DMS153 (cell line): Measurements from ENCODE around the gene SLMAP.

Experiments
- DNase-seq: peaks from one replicate; lab custom pipeline; 2025; lab: John Stamatoyannopoulos, UW

Gene SLMAP

DNA sequence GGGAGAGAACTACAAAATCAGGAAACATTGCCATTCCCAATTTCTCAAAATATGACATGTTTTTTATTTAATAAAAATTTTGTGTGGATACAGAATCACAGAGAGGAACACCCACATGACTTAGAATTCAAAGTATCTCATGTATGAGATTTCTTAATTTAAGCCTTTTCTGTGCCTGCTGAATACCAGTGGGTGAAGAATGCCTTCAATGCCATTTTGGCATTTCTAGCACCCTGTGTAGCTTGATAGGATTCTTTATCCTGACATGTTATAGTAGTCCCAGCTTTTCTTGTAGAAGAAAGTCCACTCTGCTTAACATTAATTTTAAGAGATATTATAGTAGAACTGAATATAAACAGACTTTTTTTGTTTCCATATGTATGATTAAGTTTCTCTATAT is 3.1 kb upstream of the SLMAP start:
- no peak for DNase-seq

DNA sequence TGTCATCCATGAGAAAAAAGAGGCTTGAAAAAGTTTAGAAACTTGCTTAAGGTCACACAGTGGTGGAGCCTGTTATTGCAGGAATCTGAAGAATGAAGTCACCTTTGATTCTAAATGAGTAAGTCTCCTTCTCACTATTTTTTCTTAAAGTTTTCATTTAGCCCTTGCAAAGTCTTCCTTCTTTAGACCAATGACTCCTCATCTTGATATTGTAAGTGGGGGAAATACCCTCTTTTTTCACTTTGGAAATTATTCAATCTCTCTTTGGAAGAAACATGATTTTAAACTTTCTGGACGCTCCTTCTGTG is 787 bp upstream of the SLMAP start:
- no peak for DNase-seq

DNA sequence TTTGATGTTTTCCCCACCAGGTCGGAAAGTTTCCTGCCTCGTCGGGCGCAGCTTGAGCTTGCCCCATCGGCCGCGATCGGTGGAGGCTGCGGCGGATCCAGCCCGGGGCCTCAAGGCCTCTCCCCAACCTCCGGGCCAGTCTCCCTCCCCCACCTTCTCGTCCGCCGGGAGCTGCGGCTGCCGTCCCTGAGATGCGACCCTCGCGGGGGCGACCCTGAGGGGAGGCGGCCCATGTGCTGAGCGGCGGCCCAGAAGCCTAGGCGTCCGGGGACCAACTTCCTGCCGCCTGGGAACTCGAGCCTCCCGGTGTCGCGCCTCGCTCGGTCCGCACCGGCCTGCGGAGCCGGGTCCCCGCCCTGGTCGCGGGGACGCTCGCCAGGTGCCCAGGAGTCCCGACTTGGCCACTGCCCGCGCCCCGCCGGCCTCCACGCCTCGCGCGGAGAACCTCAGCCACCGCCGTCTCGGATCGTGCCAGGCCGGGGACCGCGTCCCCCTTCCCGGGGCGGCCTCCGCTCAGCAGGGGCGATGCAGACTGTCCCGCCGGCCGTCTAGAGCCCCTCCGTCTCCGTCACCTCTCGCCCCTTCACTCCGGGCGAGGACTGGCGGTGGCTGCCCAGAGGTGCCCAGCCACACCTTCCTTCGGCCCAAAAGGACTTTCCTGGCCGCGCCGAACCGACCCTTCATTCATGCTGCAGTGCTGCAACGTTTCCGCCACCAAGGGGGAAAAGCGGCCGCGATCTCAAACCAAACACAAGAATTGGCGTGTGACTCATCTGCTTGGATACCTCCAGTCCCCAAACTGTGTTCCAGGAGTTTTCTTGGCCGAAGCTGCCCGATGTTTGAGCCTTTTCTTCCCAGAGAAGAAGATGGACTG is 656 bp downstream of the SLMAP start:
- DNase-seq = no peak

DNA sequence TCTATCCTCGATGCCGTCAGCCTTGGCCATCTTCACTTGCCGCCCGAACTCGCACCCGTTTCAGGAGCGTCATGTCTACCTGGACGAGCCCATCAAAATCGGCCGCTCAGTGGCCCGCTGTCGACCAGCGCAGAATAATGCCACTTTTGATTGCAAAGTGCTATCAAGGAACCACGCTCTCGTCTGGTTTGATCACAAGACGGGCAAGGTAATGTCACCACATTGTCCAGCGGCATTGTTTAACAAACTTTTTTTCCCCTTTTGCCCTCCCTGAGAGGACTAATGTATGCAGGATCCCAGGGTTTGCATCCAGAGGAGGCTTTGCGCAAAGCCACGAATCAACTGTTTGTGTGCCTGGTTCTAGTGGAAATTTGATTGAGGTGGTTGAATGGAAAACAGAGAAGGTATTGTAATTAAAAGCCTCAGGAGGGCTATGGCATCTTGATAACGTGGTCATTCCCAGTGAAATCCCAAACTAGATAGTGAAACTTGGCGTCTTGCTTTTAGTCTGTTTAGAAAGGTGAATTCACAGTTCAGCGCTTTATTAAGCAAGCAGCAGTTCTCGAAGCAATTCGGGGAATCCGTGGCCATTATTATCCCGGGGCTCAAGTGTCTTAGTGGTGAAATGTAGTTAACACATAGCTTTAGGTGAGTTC is 1.7 kb downstream of the SLMAP start:
- no peak for DNase-seq

DNA sequence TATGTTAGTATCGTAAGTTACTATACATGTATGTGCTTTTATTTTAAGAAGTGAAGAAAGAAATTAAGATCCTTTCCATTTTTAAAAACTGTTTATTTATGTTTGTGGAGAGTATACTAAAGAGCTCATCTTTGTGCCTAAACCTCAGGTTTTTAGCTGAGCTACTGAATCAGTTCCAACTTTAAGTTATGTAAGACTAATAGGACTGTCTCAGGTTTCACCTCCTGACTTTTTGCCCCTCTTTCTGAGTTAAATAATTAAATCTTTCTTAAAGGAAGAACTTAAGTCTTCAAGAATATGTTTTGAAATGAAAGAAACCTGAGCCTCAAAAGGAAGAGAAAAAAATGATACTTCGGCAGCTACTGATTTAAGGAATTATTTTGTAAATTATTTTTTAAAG is 2.6 kb downstream of the SLMAP start:
- DNase-seq = no peak

DNA sequence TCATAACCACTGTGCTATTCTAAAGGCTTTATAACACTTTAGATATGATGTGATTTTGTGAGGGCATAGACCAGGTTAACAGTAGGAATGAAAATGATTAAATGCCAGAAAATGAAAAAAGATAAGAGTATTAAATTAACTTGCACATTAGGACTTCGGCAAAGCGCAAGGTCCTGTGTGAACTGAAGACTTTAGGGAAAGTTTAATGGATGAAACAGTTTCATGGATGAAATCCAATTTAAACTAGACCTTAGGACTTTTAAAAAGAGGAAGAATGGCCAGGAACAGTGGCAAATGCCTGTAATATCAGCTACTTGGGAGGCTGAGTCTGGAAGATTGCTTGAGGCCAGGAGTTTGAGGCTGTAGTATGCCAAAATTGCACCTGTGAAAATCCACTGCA is 8.7 kb downstream of the SLMAP start:
- DNase-seq = no peak

DNA sequence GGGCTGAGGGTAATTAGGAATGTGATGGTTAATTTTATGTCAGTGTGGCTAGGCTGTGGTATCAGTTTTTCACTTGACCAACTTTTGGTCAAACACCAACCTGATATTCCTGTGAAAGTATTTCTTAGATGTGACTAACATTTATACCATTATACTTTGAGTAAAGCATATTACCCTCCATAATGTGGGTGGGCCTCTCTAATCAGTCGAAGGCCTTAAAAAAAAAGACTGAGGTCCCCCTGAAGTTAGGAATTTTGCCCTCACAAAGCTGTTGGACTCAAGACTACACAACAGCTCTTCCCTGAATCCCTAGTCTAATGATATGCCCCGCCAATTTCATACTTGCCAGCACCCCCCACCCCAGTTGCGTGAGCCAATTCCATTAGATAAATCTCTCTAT is 12.5 kb downstream of the SLMAP start:
- no peak for DNase-seq

DNA sequence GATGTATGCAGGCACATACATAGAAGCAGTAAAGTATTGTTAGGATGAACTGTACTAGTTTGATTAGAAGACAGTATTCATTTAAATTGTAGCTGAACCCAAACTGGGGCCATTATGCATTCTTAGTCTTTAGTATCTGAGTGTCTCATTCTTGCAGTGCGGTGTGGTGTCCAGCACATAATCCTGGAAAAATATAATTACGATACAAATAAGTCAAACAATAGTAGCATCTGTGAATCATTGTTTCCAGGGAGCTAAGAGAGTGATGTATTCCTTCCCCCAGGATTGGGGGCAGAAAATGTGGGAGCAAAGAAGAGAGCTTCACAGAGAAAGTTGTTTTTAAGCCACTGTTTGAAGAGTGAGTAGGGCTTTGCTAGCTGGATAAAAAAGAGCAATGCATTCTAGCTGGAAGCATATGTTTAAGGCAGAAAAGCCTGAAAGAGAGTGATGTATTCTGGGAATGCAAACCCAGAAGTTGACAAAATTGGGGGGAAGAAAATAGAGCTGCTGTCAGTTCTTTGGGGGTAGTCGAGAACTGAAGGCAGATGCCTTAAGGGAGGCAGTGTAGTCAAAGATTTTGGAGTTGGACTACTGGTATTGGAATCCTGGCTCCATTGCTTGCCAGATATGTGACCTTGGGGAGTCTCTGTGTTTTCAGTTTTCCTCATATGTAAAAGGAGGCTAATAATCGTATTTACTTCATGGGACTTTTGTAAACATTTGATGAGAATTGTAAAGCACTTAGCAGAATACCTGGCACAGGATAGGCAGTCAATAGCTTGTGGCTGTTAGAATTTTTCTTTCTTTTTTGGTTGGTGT is 14.1 kb downstream of the SLMAP start:
- DNase-seq = no peak

DNA sequence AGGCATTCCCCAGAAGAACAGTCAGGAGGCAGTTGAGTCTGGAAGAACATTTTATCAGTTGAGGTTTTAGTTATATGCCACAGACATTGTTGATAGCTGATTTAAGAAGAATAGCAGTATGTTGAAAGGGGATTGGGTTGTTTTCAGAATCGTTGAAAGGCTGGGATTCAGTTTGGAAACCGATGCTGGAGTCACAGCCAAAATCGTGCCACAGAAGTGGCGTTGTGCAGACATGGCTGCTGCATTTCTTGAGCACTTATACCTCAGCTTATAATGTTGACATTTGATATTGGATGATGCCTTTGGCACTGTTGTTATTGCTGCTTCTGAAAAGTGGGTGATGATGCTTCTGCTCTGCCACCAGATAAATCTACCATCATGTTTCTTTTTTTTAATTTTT is 16.1 kb downstream of the SLMAP start:
- DNase-seq = no peak

DNA sequence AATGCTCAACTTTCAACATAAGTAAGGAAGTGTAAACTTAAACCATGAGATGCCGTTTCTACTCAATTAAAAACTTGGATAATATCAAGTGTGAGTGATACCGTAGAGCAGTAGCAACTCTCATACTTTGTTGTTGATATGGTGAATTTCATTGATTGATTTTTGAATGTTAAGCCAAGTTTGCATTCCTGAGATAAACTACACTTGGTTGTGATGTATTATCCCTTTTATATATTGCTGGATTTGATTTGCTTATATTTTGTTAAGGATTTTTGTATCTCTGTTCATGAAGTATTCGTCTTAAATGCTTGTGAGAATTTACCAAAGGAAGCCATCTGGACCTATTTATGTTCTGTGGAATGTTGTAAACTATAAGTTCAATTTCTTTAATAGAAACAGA is 21.7 kb downstream of the SLMAP start:
- no peak for DNase-seq

DNA sequence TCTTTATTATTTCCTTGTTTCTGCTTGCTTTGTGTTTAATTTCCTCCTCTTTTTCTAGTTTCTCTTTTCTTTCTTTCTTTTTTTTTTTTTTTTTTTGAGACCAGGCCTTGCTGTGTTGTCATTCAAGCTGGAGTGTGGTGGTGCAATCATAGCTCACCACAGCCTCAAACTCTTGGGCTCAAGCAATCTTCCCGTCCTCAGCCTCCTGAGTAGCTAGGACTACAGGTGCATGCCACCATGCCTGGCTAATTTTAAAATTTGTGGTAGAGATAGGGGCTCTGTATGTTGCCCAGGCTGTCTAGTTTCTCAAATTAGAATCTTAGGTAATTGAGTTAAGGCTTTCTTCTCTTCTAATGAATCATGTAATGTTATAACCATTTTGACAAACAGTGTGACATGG is 22.4 kb downstream of the SLMAP start:
- no peak for DNase-seq

DNA sequence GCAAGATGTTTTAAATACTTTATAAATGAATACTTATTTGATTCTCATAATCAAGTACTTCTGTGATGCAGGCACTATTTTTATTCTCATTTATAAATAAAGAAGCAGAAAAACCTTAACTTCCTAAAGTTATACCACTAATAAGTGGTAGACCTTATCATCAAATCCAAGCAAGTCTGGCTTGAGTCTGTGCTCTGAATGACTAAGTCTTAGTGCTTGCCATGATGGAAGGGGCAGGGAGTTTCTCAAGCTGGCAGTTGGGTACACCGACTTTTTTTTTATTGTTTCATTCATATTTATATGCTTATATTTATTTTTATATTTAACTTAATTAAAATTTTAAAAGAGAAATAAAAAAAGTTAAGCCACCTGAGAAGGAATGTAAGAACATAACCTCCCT is 23.6 kb downstream of the SLMAP start:
- no peak for DNase-seq

DNA sequence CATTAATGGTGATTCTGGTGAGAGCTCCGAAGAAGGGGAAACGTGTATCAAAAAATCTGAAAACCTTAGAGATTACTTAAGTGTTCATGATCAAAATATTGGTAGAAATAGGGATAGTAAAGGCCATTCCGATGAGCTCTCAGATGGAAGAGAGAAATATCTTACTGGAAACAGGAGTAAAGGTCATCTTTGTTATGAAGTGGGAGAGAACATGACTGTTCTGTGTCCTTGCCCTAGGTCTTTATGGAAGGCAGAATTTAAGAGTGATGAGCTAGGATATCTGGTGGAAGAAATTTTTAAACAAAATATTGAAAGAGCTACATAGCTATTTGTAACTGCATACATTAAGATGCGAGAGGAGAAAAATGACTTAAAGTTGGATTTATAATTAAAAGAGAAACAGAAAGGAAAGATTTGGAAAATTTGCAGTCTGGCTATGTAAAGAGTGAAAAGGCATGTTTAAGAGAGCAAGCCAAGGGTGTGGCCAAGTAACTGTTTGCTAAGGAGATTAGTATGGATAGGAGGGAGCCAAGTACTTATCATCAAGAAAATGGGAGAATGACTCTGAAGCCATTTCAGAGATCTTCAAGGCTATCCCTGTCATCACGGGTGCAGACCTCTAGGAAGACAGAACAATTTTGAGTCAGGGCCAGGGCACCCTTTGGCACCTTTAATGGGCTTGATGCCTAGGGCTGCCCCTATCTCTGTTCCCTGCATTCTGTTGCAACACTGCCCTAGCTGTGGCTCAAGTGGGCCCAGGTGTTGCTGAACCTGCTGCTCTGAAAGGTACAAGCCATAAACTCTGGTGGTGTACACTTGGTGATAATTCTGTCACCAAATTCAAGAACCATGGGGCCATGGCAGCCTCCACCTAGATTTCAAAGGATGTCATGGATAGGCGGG is 27.3 kb downstream of the SLMAP start:
- DNase-seq = no peak

DNA sequence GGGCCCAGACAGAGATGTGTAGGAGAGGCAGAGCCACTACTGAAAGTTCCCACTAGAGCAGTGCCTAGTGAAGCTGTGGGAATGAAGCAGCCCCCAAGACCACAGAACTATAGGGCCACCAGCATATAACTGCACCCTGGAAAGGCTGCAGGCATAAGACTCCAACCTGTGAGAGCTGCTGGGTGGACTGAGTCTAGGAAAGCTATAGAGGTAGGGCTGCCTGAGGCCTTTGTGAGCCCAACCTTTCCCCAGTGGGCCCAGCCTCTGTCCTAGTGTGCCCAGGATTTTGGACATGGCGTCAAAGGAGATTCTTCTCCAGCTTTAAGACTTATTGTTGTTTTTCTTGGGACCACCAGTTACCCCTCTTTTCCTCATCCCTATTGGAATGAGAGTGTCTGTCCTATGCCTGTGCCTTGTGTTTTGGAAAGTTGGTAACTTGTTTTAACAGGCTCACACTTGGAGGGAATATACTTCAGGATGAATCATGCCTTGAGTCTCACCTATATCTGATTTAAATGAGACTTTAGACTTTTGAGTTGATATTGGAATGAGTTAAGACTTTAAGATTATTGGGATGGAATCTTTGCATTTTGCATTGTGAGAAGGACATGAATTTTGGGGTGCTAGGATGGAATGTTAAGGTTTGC is 28.1 kb downstream of the SLMAP start:
- DNase-seq = no peak

DNA sequence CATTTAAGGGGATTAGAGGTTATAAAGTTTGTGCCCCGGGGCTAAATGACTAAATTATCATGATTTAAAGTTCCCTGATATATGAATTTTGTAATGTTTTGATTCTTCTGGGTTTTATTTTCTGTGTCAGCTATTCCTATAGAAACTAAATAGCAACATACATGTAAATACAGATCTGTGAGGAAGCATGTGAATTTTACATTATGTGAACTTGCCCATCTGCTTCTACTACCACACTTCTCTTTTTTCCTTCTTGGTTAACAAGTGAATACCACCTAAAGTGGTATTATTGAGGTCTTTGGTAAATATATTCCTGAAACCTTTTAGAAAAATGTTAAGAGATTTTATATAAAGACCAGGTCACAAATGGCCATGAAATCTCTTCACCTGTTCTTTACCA is 29.3 kb downstream of the SLMAP start:
- no peak for DNase-seq

DNA sequence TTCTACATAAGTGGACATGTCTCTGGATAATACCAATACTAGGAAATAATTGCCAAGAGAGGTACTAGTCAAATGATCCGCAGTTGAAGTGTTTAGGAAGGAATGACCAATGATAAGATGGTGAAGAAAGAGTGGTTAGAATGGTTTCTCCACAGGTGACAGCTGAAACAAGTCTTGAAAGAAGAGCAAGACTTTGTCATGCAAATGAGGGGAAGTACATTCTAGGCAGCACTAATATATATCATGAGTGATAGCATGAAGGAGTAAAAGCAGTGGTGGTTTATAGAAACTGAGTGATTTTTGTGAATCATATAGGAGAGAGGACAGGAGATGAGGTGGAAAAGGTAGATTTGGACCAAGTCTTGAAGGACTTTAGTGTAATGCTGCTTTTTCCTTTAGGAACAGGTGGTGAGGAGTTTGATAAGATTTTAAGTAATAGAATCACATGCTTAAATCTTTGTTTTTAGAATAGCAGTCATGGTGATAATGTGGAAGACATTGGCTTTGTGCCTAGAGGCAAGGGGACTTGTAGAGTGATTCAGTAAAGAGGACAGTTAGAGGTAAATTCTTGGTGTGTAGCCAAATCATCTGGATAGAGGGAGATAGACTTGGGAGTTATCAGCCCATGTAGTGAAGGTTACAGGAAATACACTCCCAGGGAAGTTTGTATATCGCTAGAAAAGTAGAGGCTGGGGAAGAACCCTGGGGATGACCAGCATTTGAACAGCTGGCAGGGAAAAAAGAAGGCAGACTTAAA is 31.9 kb downstream of the SLMAP start:
- no peak for DNase-seq

DNA sequence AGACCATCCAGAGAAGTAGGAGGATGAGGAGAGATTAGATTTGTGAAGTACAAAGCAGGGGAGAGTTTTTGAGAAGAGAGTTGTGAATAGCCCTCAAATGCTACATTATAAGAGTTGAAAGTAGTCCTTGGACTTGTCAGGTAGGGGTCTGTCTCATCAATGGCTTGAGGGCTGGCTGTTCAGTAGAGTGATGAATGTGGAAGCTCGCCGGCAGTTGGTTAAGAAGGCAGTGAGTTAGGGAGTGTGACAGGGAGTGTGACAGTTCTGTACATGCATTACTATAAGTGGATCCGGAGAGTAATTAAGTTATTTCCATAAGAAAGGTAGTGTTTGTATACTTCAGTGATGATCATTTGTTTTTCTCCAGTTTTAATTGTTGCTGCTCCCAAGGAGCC is 32.5 kb downstream of the SLMAP start:
- DNase-seq = no peak

DNA sequence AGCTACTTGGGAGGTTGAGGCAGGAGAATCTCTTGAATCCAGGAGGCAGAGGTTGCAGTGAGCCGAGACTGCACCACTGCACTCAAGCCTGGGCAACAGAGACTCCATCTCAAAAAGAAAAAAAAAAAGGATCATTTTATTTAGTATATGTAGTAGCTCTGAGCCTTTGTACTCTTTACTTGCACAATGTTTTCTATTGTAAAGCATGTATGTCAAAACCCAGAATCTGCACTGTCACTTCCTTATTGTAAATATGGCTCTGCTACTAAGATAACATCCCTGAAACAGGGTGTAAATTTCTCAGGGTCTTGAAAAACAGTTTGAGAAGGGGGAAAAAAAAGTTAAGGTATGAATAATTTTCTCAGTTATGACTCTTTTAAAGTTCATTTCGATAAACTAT is 35.1 kb downstream of the SLMAP start:
- no peak for DNase-seq

DNA sequence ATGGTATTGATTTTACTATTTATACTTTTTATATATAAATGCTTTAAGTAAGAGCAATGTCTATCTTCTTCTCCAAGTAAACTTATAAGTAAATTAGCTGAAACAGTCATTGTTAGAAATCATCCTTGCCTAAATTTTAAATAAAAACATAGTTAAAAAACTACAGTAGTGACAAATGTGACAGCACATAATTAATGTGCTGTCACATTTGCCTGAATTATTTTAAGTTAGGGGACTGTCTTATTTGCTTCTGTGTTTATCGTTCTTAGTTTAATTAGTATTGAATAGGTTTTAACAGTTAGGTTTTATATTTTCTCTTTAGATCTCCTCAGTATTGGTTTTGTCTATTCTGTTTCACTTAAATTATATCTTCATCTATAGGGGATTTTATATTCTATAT is 36.1 kb downstream of the SLMAP start:
- no peak for DNase-seq

DNA sequence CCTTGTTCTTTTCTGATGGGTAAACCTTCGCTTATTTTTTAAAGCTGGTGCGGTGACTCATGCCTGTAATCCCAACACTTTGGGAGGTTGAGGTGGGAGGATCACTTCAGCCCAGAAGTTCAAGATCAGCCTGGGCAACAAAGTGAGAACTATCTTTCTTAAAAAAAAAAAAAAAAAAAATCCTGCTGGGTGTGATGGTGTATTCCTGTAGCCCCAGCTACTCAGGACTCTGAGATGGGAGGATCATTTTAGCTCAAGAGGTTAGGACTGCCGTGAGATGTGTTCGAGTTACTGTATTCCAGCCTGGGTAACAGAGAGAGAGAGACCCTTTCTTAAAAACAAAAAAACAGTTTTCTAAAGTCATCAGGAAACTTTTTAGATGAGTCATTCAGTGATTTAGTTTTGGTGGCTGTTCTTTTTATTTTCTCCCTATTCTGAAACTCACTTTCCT is 37.7 kb downstream of the SLMAP start:
- DNase-seq = no peak

DNA sequence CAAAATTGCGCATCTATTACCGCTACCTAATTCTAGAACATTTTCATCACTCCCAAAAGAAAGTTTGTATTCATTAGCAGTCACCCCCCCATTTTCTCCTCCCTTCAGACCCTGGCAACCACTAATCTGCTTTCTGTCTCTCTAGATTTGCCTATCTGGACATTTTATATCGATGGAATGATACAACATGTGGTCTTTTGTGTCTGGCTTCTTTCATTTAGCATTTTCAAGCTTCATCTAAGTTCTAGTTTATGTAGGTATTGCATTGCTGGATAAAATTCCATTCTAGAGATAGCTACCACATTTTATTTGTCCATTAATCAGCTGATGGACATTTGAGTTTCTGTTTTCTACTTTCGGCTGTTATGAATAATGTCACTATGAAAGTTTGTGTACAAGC is 38.4 kb downstream of the SLMAP start:
- DNase-seq = no peak
